Liver (tissue), 9 donors: ENCODE measurements around the gene B4GALT2. TPM values are rescaled to one million over a fixed set of nuclear protein-coding genes. Genes with fewer than 3 reads are reported as not detected.

Source experiments
- DNase-seq: peaks from one replicate; pipeline ENCODE4 v3.0.0-alpha.2; 2017; ENCODE audit warnings: low spot score
- H3K27ac ChIP-seq, 2 donors: one replicate each; pipeline ENCODE4 v1.7.0; 2013; ENCODE audit warnings: inconsistent platforms in 2 of 2, low read length in 2 of 2, control low read depth in 1 of 2, low read depth in 1 of 2, mild to moderate bottlenecking in 1 of 2
- H3K27me3 ChIP-seq, 4 donors: one replicate each; pipeline versions ENCODE4 v1.6.1 to v1.7.0; 2013; ENCODE audit warnings: low read length in 3 of 4, inconsistent platforms in 1 of 4, mild to moderate bottlenecking in 1 of 4, moderate library complexity in 1 of 4; ENCODE audit not compliant: control insufficient read depth in 4 of 4, insufficient read depth in 4 of 4
- H3K36me3 ChIP-seq, 4 donors: one replicate each; pipeline versions ENCODE4 v1.6.1 to v1.7.0; 2013; ENCODE audit warnings: low read length in 3 of 4, mild to moderate bottlenecking in 3 of 4, low read depth in 1 of 4, moderate library complexity in 1 of 4; ENCODE audit not compliant: control insufficient read depth in 4 of 4, insufficient read depth in 3 of 4
- H3K4me1 ChIP-seq, 4 donors: one replicate each; pipeline versions ENCODE4 v1.6.1 to v1.7.0; 2013; ENCODE audit warnings: low read length in 3 of 4, mild to moderate bottlenecking in 3 of 4, moderate library complexity in 1 of 4; ENCODE audit not compliant: control insufficient read depth in 4 of 4, insufficient read depth in 4 of 4
- H3K4me3 ChIP-seq, 3 donors: one replicate each; pipeline versions ENCODE4 v1.6.1 to v1.7.0; 2013; ENCODE audit warnings: low read length in 3 of 3, control low read depth in 1 of 3, low read depth in 1 of 3, mild to moderate bottlenecking in 1 of 3
- H3K9ac ChIP-seq, 2 donors: one replicate each; pipeline ENCODE4 v1.7.0; 2013; ENCODE audit warnings: low read length in 2 of 2, mild to moderate bottlenecking in 2 of 2, moderate library complexity in 2 of 2, control low read depth in 1 of 2, low read depth in 1 of 2
- H3K9me3 ChIP-seq, 4 donors: one replicate each; pipeline versions ENCODE4 v1.6.1 to v1.7.0; 2013; ENCODE audit warnings: low read length in 3 of 4; ENCODE audit not compliant: control insufficient read depth in 4 of 4
- ATF3 ChIP-seq: IDR thresholded peaks from 2 replicates; pipeline ENCODE4 v1.6.1; 2016; ENCODE audit warnings: antibody characterized with exemption
- FOXA1 ChIP-seq: IDR thresholded peaks from 2 replicates; pipeline ENCODE4 v1.6.1; 2016; ENCODE audit warnings: antibody characterized with exemption
- FOXA2 ChIP-seq: IDR thresholded peaks from 2 replicates; pipeline ENCODE4 v1.6.1; 2016; ENCODE audit warnings: antibody characterized with exemption
- GABPA ChIP-seq, 2 donors: IDR thresholded peaks in 1 of 2; conservative IDR thresholded peaks in 1 of 2; 2 replicates each; pipeline ENCODE4 v1.6.1; 2016; ENCODE audit warnings: antibody characterized with exemption in 2 of 2, mild to moderate bottlenecking in 1 of 2, moderate library complexity in 1 of 2
- HNF4A ChIP-seq, 2 donors: conservative IDR thresholded peaks; 2 replicates each; pipeline ENCODE4 v1.6.1; 2016; ENCODE audit warnings: antibody characterized with exemption in 2 of 2, mild to moderate bottlenecking in 2 of 2
- JUND ChIP-seq, 2 donors: IDR thresholded peaks; 2 replicates each; pipeline ENCODE4 v1.6.1; 2016; ENCODE audit warnings: antibody characterized with exemption in 2 of 2
- RAD21 ChIP-seq, 2 donors: IDR thresholded peaks; 2 replicates each; pipeline ENCODE4 v1.6.1; 2016; ENCODE audit warnings: antibody characterized with exemption in 2 of 2, mild to moderate bottlenecking in 2 of 2
- RXRA ChIP-seq, 2 donors: IDR thresholded peaks; 2 replicates each; pipeline ENCODE4 v1.6.1; 2017 to 2018; ENCODE audit warnings: antibody characterized with exemption in 2 of 2, mild to moderate bottlenecking in 1 of 2
- SP1 ChIP-seq: IDR thresholded peaks from 2 replicates; pipeline ENCODE4 v1.6.1; 2018; ENCODE audit warnings: antibody characterized with exemption, mild to moderate bottlenecking
- YY1 ChIP-seq: IDR thresholded peaks from 2 replicates; pipeline ENCODE4 v1.6.1; 2016; ENCODE audit warnings: antibody characterized with exemption, mild to moderate bottlenecking
- WGBS: extraction: QIAGEN DNeasy Blood & Tissue Kit; methylation state at CpG from one replicate; pipeline ENCODE4 v1.1.7; 2013; 5-methylcytosine and 5-hydroxymethylcytosine counted together
- polyA plus RNA-seq, 2 donors: library from polyadenylated mRNA; stranded (reverse) in 1 of 2; unstranded in 1 of 2; fragments of 200-250 nt in 1 of 2; fragments of >200 nt in 1 of 2; fragmentation: Nextera tagmentation in 1 of 2; extraction: Ambion mirVana in 1 of 2; gene quantifications; one replicate each; pipeline versions ENCODE4 v1.2.1 to v1.2.3, GENCODE V29; 2013 to 2015
- total RNA-seq, 2 donors: library from RNA; depleted of rRNA; stranded (reverse); fragments of >200 nt; gene quantifications; one replicate each; pipeline ENCODE4 v1.2.3, GENCODE V29; 2014
- TF ChIP-seq, protein P1 (sequence below): IDR thresholded peaks from 2 replicates; pipeline ENCODE4 v1.6.1; 2016; ENCODE audit warnings: antibody characterized with exemption, mild to moderate bottlenecking
- donor health status: healthy.
- donor health status: healthy.
- donor health status: healthy.
- donor health status: healthy.
- donor health status: healthy.

B4GALT2 gene
- total and polyA plus RNA-seq, 4 donors: 2.9 to 31.5 (median 16.1) TPM

DNA sequence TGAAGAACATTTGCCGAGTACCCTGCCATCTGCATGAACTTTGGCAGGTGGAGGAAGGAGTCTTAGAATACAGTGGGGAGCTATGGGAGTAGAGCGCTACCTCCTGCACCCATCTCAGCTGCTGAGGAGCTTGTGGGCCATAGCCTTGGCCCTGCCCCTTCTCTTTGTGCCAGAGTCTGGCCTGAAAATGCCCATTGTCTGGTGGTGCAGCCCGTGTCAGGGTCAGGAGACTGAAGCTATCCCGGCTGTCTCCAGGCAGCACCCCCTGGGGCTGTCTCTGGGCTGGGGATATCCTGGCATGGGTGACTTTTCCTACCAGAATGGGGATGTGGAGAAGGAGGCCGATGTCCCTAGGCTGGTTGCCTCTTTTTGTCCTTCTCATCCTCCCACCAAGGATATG is 25.0 kb upstream of the B4GALT2 start (continued):
- TF ChIP-seq, protein P1, sequence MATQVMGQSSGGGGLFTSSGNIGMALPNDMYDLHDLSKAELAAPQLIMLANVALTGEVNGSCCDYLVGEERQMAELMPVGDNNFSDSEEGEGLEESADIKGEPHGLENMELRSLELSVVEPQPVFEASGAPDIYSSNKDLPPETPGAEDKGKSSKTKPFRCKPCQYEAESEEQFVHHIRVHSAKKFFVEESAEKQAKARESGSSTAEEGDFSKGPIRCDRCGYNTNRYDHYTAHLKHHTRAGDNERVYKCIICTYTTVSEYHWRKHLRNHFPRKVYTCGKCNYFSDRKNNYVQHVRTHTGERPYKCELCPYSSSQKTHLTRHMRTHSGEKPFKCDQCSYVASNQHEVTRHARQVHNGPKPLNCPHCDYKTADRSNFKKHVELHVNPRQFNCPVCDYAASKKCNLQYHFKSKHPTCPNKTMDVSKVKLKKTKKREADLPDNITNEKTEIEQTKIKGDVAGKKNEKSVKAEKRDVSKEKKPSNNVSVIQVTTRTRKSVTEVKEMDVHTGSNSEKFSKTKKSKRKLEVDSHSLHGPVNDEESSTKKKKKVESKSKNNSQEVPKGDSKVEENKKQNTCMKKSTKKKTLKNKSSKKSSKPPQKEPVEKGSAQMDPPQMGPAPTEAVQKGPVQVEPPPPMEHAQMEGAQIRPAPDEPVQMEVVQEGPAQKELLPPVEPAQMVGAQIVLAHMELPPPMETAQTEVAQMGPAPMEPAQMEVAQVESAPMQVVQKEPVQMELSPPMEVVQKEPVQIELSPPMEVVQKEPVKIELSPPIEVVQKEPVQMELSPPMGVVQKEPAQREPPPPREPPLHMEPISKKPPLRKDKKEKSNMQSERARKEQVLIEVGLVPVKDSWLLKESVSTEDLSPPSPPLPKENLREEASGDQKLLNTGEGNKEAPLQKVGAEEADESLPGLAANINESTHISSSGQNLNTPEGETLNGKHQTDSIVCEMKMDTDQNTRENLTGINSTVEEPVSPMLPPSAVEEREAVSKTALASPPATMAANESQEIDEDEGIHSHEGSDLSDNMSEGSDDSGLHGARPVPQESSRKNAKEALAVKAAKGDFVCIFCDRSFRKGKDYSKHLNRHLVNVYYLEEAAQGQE: no peak
- TF ChIP-seq ATF3 (no peak), HNF4A (conservative IDR thresholded peaks at IDR 0.05) (no peak), RXRA (IDR thresholded peaks at IDR 0.05) (no peak), JUND (IDR thresholded peaks at IDR 0.05) (no peak), RAD21 (IDR thresholded peaks at IDR 0.05) (no peak), YY1 (no peak), FOXA2 (no peak), SP1 (no peak)

DNA sequence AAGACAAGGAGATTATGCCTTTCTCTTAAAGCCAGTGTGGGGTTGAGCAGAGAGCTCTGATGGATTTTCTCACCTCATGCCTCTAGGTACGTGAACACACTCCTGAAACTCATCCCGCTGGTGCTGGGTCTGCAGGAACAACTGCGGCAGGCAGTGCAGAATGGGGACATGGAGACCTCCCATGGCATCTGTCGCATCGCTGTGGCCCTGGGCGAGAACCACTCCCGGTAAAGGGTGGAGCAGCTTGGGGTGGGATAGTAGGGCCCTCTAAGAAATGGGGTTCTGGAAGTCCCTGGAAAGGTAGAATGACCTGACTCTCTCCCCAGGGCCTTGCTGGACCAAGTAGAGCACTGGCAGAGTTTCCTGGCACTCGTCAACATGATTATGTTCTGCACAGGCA is 22.8 kb upstream of the B4GALT2 start:
- Histone ChIP-seq H3K4me3 (no peak overlapping the region), H3K27ac (no peak overlapping the region), H3K9ac (no peak overlapping the region), H3K9me3 (no peaks in the 10 kb centered on the region), H3K4me1 (no peaks in the 10 kb centered on the region), H3K36me3 (peaks cover 2 to 47% (median 14%) of the 10 kb centered on the region in 4 donors), H3K27me3 (no peaks in the 10 kb centered on the region)
- WGBS: 97% methylated on average over 8 of the region's 8 CpGs
- TF ChIP-seq FOXA1 (no peak), RAD21 (IDR thresholded peaks at IDR 0.05) (no peak)
- no peak for DNase-seq

DNA sequence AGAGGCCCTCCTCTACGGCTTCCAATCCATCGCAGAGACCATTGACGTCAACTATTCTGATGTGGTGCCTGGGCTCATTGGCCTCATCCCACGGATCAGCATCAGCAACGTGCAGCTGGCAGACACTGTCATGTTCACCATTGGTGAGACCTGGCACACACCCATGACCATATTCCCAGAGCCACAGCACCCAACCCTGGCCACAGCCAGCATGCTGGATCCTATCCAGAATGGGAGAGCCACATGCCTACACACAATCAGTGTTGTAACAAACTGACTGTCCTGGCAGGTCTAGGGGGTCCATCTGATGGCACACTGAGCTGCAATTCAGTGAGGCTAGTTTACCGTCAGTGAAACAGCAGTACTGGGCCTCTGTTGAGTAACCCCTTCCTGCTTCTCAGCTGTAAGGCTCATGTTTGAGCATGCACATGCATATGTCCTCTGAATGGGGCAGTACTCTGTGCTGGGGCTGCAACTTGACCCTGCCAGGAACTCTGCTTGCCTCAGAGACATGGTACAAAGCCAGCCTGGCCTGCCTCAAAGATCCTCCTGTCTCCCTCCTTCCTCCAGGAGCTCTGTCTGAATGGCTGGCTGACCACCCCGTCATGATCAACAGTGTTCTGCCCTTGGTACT is 21.5 kb upstream of the B4GALT2 start:
- H3K4me1 ChIP-seq: no peaks in the 10 kb centered on the region
- H3K4me3 ChIP-seq: no peak overlapping the region
- no peaks in the 10 kb centered on the region for H3K9me3 ChIP-seq
- no peak overlapping the region for H3K27ac ChIP-seq
- peaks cover 4 to 58% (median 17%) of the 10 kb centered on the region in 4 donors for H3K36me3 ChIP-seq
- 93% methylated on average over 7 of the region's 7 CpGs for WGBS
- DNase-seq: no peak
- no peak overlapping the region for H3K9ac ChIP-seq
- no peaks in the 10 kb centered on the region for H3K27me3 ChIP-seq
- no peak for TF ChIP-seq RXRA (IDR thresholded peaks at IDR 0.05)
- no peak for TF ChIP-seq GABPA (IDR thresholded peaks at IDR 0.05 in 1 of 2, conservative IDR thresholded peaks at IDR 0.05 in 1 of 2)
- no peak for TF ChIP-seq FOXA1
- TF ChIP-seq HNF4A (conservative IDR thresholded peaks at IDR 0.05): no peak
- no peak for TF ChIP-seq FOXA2
